Liver (tissue), 9 donors: ENCODE results near the gene SEPTIN3. TPM values are rescaled to one million over a fixed set of nuclear protein-coding genes. Genes with fewer than 3 reads are reported as not detected.

ENCODE experiments used
- DNase-seq: peaks from one replicate; pipeline ENCODE4 v3.0.0-alpha.2; 2017; ENCODE audit warnings: low spot score
- H3K27ac ChIP-seq, 2 donors: one replicate each; pipeline ENCODE4 v1.7.0; 2013; ENCODE audit warnings: inconsistent platforms in 2 of 2, low read length in 2 of 2, control low read depth in 1 of 2, low read depth in 1 of 2, mild to moderate bottlenecking in 1 of 2
- H3K27me3 ChIP-seq, 4 donors: one replicate each; pipeline versions ENCODE4 v1.6.1 to v1.7.0; 2013; ENCODE audit warnings: low read length in 3 of 4, inconsistent platforms in 1 of 4, mild to moderate bottlenecking in 1 of 4, moderate library complexity in 1 of 4; ENCODE audit not compliant: control insufficient read depth in 4 of 4, insufficient read depth in 4 of 4
- H3K36me3 ChIP-seq, 4 donors: one replicate each; pipeline versions ENCODE4 v1.6.1 to v1.7.0; 2013; ENCODE audit warnings: low read length in 3 of 4, mild to moderate bottlenecking in 3 of 4, low read depth in 1 of 4, moderate library complexity in 1 of 4; ENCODE audit not compliant: control insufficient read depth in 4 of 4, insufficient read depth in 3 of 4
- H3K4me1 ChIP-seq, 4 donors: one replicate each; pipeline versions ENCODE4 v1.6.1 to v1.7.0; 2013; ENCODE audit warnings: low read length in 3 of 4, mild to moderate bottlenecking in 3 of 4, moderate library complexity in 1 of 4; ENCODE audit not compliant: control insufficient read depth in 4 of 4, insufficient read depth in 4 of 4
- H3K4me3 ChIP-seq, 3 donors: one replicate each; pipeline versions ENCODE4 v1.6.1 to v1.7.0; 2013; ENCODE audit warnings: low read length in 3 of 3, control low read depth in 1 of 3, low read depth in 1 of 3, mild to moderate bottlenecking in 1 of 3
- H3K9ac ChIP-seq, 2 donors: one replicate each; pipeline ENCODE4 v1.7.0; 2013; ENCODE audit warnings: low read length in 2 of 2, mild to moderate bottlenecking in 2 of 2, moderate library complexity in 2 of 2, control low read depth in 1 of 2, low read depth in 1 of 2
- H3K9me3 ChIP-seq, 4 donors: one replicate each; pipeline versions ENCODE4 v1.6.1 to v1.7.0; 2013; ENCODE audit warnings: low read length in 3 of 4; ENCODE audit not compliant: control insufficient read depth in 4 of 4
- EGR1 ChIP-seq, 2 donors: IDR thresholded peaks; 2 replicates each; pipeline ENCODE4 v1.6.1; 2016 to 2018; ENCODE audit warnings: antibody characterized with exemption in 2 of 2, low read depth in 2 of 2
- FOXA1 ChIP-seq: IDR thresholded peaks from 2 replicates; pipeline ENCODE4 v1.6.1; 2016; ENCODE audit warnings: antibody characterized with exemption
- FOXA2 ChIP-seq: IDR thresholded peaks from 2 replicates; pipeline ENCODE4 v1.6.1; 2016; ENCODE audit warnings: antibody characterized with exemption
- GABPA ChIP-seq, 2 donors: IDR thresholded peaks in 1 of 2; conservative IDR thresholded peaks in 1 of 2; 2 replicates each; pipeline ENCODE4 v1.6.1; 2016; ENCODE audit warnings: antibody characterized with exemption in 2 of 2, mild to moderate bottlenecking in 1 of 2, moderate library complexity in 1 of 2
- HNF4A ChIP-seq, 2 donors: conservative IDR thresholded peaks; 2 replicates each; pipeline ENCODE4 v1.6.1; 2016; ENCODE audit warnings: antibody characterized with exemption in 2 of 2, mild to moderate bottlenecking in 2 of 2
- HNF4G ChIP-seq: IDR thresholded peaks from 2 replicates; pipeline ENCODE4 v1.6.1; 2016; ENCODE audit warnings: antibody characterized with exemption
- JUND ChIP-seq, 2 donors: IDR thresholded peaks; 2 replicates each; pipeline ENCODE4 v1.6.1; 2016; ENCODE audit warnings: antibody characterized with exemption in 2 of 2
- NR2F2 ChIP-seq: IDR thresholded peaks from 2 replicates; pipeline ENCODE4 v1.6.1; 2016; ENCODE audit warnings: antibody characterized with exemption
- RAD21 ChIP-seq, 2 donors: IDR thresholded peaks; 2 replicates each; pipeline ENCODE4 v1.6.1; 2016; ENCODE audit warnings: antibody characterized with exemption in 2 of 2, mild to moderate bottlenecking in 2 of 2
- RXRA ChIP-seq, 2 donors: IDR thresholded peaks; 2 replicates each; pipeline ENCODE4 v1.6.1; 2017 to 2018; ENCODE audit warnings: antibody characterized with exemption in 2 of 2, mild to moderate bottlenecking in 1 of 2
- SP1 ChIP-seq: IDR thresholded peaks from 2 replicates; pipeline ENCODE4 v1.6.1; 2018; ENCODE audit warnings: antibody characterized with exemption, mild to moderate bottlenecking
- TAF1 ChIP-seq: conservative IDR thresholded peaks from 2 replicates; pipeline ENCODE4 v1.6.1; 2016; ENCODE audit warnings: antibody characterized with exemption, mild to moderate bottlenecking
- YY1 ChIP-seq: IDR thresholded peaks from 2 replicates; pipeline ENCODE4 v1.6.1; 2016; ENCODE audit warnings: antibody characterized with exemption, mild to moderate bottlenecking
- WGBS: extraction: QIAGEN DNeasy Blood & Tissue Kit; methylation state at CpG from one replicate; pipeline ENCODE4 v1.1.7; 2013; 5-methylcytosine and 5-hydroxymethylcytosine counted together
- polyA plus RNA-seq, 2 donors: library from polyadenylated mRNA; stranded (reverse) in 1 of 2; unstranded in 1 of 2; fragments of 200-250 nt in 1 of 2; fragments of >200 nt in 1 of 2; fragmentation: Nextera tagmentation in 1 of 2; extraction: Ambion mirVana in 1 of 2; gene quantifications; one replicate each; pipeline versions ENCODE4 v1.2.1 to v1.2.3, GENCODE V29; 2013 to 2015
- total RNA-seq, 2 donors: library from RNA; depleted of rRNA; stranded (reverse); fragments of >200 nt; gene quantifications; one replicate each; pipeline ENCODE4 v1.2.3, GENCODE V29; 2014
- TF ChIP-seq, protein P1 (sequence below): IDR thresholded peaks from 2 replicates; pipeline ENCODE4 v1.6.1; 2016; ENCODE audit warnings: antibody characterized with exemption, mild to moderate bottlenecking
- TF ChIP-seq, protein P2 (sequence below): fragments of 150-350 bp; IDR thresholded peaks from 2 replicates; pipeline ENCODE4 v1.5.1; 2017; ENCODE audit warnings: improper control_type of control experiment, low read depth, low read length; ENCODE audit not compliant: missing input control
- TF ChIP-seq, protein P3 (sequence below): IDR thresholded peaks from 2 replicates; pipeline ENCODE4 v1.6.1; 2016; ENCODE audit warnings: antibody characterized with exemption
- TF ChIP-seq, protein P4 (sequence below): IDR thresholded peaks from 2 replicates; pipeline ENCODE4 v1.6.1; 2016; ENCODE audit warnings: antibody characterized with exemption
- TF ChIP-seq, protein P5 (sequence below): IDR thresholded peaks from 2 replicates; pipeline ENCODE4 v1.6.1; 2016; ENCODE audit warnings: antibody characterized with exemption
- donor health status: healthy.
- donor health status: healthy.
- donor health status: healthy.
- donor health status: healthy.
- donor health status: healthy.

SEPTIN3 gene
- total and polyA plus RNA-seq, 4 donors = under 0.01 to 0.07 (median 0.04) TPM; not detected in 1

DNA sequence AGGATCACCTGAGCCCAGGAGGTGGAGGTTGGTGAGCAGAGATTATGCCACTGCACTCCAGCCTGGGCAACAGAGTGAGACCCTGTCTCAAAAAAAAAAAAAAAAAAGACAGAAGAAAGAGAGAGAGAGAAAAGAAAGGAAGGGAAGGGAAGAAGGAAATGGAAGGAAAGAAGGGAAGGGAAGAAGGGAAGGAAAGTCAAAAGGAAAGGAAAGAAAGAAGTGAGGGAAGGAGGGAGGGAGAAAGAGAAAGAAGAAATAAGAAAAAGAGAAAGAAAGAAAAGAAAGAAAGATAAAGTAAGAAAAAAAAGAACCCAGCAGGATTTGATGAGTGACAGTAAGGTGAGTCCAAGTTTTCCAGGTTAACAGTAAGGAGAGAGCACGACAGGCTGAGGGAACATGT, 49.0 kb downstream of the SEPTIN3 start:
- TF ChIP-seq, protein P1, sequence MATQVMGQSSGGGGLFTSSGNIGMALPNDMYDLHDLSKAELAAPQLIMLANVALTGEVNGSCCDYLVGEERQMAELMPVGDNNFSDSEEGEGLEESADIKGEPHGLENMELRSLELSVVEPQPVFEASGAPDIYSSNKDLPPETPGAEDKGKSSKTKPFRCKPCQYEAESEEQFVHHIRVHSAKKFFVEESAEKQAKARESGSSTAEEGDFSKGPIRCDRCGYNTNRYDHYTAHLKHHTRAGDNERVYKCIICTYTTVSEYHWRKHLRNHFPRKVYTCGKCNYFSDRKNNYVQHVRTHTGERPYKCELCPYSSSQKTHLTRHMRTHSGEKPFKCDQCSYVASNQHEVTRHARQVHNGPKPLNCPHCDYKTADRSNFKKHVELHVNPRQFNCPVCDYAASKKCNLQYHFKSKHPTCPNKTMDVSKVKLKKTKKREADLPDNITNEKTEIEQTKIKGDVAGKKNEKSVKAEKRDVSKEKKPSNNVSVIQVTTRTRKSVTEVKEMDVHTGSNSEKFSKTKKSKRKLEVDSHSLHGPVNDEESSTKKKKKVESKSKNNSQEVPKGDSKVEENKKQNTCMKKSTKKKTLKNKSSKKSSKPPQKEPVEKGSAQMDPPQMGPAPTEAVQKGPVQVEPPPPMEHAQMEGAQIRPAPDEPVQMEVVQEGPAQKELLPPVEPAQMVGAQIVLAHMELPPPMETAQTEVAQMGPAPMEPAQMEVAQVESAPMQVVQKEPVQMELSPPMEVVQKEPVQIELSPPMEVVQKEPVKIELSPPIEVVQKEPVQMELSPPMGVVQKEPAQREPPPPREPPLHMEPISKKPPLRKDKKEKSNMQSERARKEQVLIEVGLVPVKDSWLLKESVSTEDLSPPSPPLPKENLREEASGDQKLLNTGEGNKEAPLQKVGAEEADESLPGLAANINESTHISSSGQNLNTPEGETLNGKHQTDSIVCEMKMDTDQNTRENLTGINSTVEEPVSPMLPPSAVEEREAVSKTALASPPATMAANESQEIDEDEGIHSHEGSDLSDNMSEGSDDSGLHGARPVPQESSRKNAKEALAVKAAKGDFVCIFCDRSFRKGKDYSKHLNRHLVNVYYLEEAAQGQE = no peak
- no peak for TF ChIP-seq NR2F2
- TF ChIP-seq RAD21 (IDR thresholded peaks at IDR 0.05) = no peak
- no peak for TF ChIP-seq JUND (IDR thresholded peaks at IDR 0.05)
- TF ChIP-seq, protein P2, sequence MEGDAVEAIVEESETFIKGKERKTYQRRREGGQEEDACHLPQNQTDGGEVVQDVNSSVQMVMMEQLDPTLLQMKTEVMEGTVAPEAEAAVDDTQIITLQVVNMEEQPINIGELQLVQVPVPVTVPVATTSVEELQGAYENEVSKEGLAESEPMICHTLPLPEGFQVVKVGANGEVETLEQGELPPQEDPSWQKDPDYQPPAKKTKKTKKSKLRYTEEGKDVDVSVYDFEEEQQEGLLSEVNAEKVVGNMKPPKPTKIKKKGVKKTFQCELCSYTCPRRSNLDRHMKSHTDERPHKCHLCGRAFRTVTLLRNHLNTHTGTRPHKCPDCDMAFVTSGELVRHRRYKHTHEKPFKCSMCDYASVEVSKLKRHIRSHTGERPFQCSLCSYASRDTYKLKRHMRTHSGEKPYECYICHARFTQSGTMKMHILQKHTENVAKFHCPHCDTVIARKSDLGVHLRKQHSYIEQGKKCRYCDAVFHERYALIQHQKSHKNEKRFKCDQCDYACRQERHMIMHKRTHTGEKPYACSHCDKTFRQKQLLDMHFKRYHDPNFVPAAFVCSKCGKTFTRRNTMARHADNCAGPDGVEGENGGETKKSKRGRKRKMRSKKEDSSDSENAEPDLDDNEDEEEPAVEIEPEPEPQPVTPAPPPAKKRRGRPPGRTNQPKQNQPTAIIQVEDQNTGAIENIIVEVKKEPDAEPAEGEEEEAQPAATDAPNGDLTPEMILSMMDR = no peak
- no peak for TF ChIP-seq RXRA (IDR thresholded peaks at IDR 0.05)
- TF ChIP-seq, protein P3, sequence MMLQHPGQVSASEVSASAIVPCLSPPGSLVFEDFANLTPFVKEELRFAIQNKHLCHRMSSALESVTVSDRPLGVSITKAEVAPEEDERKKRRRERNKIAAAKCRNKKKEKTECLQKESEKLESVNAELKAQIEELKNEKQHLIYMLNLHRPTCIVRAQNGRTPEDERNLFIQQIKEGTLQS = no peak
- no peak for TF ChIP-seq GABPA (IDR thresholded peaks at IDR 0.05 in 1 of 2, conservative IDR thresholded peaks at IDR 0.05 in 1 of 2)
- no peak for TF ChIP-seq TAF1
- TF ChIP-seq FOXA2 = no peak
- no peak for TF ChIP-seq SP1
- TF ChIP-seq YY1 = no peak
- TF ChIP-seq FOXA1 = no peak
- no peak for TF ChIP-seq HNF4A (conservative IDR thresholded peaks at IDR 0.05)
- TF ChIP-seq HNF4G = no peak
- TF ChIP-seq, protein P4, sequence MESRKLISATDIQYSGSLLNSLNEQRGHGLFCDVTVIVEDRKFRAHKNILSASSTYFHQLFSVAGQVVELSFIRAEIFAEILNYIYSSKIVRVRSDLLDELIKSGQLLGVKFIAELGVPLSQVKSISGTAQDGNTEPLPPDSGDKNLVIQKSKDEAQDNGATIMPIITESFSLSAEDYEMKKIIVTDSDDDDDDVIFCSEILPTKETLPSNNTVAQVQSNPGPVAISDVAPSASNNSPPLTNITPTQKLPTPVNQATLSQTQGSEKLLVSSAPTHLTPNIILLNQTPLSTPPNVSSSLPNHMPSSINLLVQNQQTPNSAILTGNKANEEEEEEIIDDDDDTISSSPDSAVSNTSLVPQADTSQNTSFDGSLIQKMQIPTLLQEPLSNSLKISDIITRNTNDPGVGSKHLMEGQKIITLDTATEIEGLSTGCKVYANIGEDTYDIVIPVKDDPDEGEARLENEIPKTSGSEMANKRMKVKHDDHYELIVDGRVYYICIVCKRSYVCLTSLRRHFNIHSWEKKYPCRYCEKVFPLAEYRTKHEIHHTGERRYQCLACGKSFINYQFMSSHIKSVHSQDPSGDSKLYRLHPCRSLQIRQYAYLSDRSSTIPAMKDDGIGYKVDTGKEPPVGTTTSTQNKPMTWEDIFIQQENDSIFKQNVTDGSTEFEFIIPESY = no peak
- TF ChIP-seq, protein P5, sequence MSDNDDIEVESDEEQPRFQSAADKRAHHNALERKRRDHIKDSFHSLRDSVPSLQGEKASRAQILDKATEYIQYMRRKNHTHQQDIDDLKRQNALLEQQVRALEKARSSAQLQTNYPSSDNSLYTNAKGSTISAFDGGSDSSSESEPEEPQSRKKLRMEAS = no peak
- TF ChIP-seq EGR1 (IDR thresholded peaks at IDR 0.05; ENCODE audit: low read depth in 2 of 2) = no peak
- Histone ChIP-seq H3K4me1 (no peaks in the 10 kb centered on the region), H3K4me3 (no peak overlapping the region), H3K36me3 (no peaks in the 10 kb centered on the region), H3K9me3 (no peaks in the 10 kb centered on the region), H3K9ac (no peak overlapping the region), H3K27ac (no peak overlapping the region), H3K27me3 (no peaks in the 10 kb centered on the region)
- WGBS = 72% methylated on average over 1 of the region's 1 CpG
- DNase-seq = no peak

Other genes starting within 250 kb of the SEPTIN3 start
- 10 to 100 TPM; 10.7 to 13.2 TPM for gene CCDC134, start 168.8 kb upstream of the SEPTIN3 start, total RNA-seq
- gene CCDC134, start 168.8 kb upstream of the SEPTIN3 start, polyA plus RNA-seq = 1 to 10 TPM; 2.0 TPM
- gene SREBF2, start 136.3 kb upstream of the SEPTIN3 start, total RNA-seq = 10 to 100 TPM; 60.0 to 69.6 TPM
- 10 to 100 TPM; 18.3 to 54.5 TPM for gene SREBF2, start 136.3 kb upstream of the SEPTIN3 start, polyA plus RNA-seq
- gene SHISA8, start 54.4 kb upstream of the SEPTIN3 start, total RNA-seq = not detected
- not detected for gene SHISA8, start 54.4 kb upstream of the SEPTIN3 start, polyA plus RNA-seq
- gene TNFRSF13C, start 42.6 kb upstream of the SEPTIN3 start, total RNA-seq = under 1 TPM; under 0.01 to 0.37 TPM
- gene TNFRSF13C, start 42.6 kb upstream of the SEPTIN3 start, polyA plus RNA-seq = under 1 TPM; 0.02 to 0.26 TPM
- gene CENPM, start 22.3 kb upstream of the SEPTIN3 start, total RNA-seq = 10 to 100 TPM in 1 of 2 donors, under 1 TPM in 1; 0.17 to 26.3 TPM
- gene CENPM, start 22.3 kb upstream of the SEPTIN3 start, polyA plus RNA-seq = 1 to 10 TPM; 1.7 to 2.9 TPM
- gene WBP2NL, start 29.3 kb downstream of the SEPTIN3 start, total RNA-seq = under 1 TPM; 0.33 to 0.50 TPM
- under 1 TPM; 0.12 to 0.18 TPM for gene WBP2NL, start 29.3 kb downstream of the SEPTIN3 start, polyA plus RNA-seq
- 10 to 100 TPM; 28.4 to 33.9 TPM for gene NAGA, start 101.4 kb downstream of the SEPTIN3 start, total RNA-seq
- gene NAGA, start 101.4 kb downstream of the SEPTIN3 start, polyA plus RNA-seq = 10 to 100 TPM; 12.8 to 19.4 TPM
- gene PHETA2, start 104.8 kb downstream of the SEPTIN3 start, total RNA-seq = 1 to 10 TPM; 1.8 to 5.1 TPM
- 1 to 10 TPM in 1 of 2 donors, under 1 TPM in 1; 0.89 to 1.3 TPM for gene PHETA2, start 104.8 kb downstream of the SEPTIN3 start, polyA plus RNA-seq
- 1 to 10 TPM; 7.2 to 8.9 TPM for gene SMDT1, start 110.3 kb downstream of the SEPTIN3 start, total RNA-seq
- gene SMDT1, start 110.3 kb downstream of the SEPTIN3 start, polyA plus RNA-seq = 100 to 1,000 TPM in 1 of 2 donors, 10 to 100 TPM in 1; 70.9 to 115 TPM
- 10 to 100 TPM; 43.7 to 45.4 TPM for gene NDUFA6, start 121.3 kb downstream of the SEPTIN3 start, total RNA-seq
- 100 to 1,000 TPM in 1 of 2 donors, 10 to 100 TPM in 1; 67.7 to 235 TPM for gene NDUFA6, start 121.3 kb downstream of the SEPTIN3 start, polyA plus RNA-seq
- gene CYP2D6, start 161.4 kb downstream of the SEPTIN3 start, total RNA-seq = 100 to 1,000 TPM in 1 of 2 donors, 10 to 100 TPM in 1; 23.8 to 236 TPM
- 100 to 1,000 TPM; 175 to 486 TPM for gene CYP2D6, start 161.4 kb downstream of the SEPTIN3 start, polyA plus RNA-seq